ENCODE data around the gene DBNDD1.
A peak's percentile ranks its signal among the peaks of the same experiment; 100 is the strongest.
"Not testable (repeated sequence)": the region's sequence is repeated elsewhere in the genome, so short reads cannot be mapped to it uniquely, and the experiment has no call there.

The DBNDD1 gene, protein sequence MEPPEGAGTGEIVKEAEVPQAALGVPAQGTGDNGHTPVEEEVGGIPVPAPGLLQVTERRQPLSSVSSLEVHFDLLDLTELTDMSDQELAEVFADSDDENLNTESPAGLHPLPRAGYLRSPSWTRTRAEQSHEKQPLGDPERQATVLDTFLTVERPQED
- 1.2 to 2.2 reads per million in 2 donors for total RNA-seq

DNA sequence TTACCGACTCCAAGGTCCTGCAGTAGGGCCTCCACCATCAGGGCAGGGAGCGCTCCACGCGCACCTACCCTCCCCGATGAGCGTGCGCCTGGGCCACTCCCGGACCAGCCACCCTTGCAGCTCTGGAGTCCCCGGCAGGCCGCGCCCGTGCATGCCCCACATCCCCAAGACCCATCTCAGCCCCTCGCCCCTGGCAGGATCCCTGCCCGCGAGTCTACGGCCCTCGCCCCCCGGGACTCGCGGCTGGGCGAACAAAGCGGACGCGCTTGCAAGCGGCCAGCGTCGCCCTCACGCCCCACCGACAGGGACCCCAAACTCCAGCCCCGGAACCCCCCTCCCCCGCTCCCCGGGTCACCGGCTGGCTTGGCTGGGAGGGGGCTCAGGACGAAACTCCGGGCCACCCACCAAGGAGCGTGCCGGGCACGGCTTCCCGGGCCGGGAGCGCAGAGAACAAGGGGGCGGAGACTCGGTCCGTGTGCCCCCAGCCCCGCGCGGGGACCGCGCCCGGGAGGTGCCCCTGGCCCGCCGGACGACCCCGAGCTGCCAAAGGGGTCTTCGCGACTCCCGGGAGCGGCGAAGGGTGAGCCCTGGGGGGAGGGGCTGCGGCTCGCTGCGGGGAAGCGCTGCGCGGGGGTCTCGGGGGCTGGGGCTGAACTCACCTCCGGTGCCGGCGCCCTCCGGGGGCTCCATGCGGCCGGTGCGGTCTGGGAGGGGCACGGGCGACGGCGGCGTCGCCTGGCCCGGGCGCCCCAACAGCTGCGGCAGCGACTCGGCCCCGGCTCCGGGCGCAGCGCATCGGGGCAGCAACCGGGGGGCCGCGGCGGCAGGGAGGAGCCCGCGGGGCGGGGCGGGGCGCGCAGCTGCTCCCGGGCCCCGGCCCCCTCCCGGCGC is at the start of gene DBNDD1:
DBNDD1 (minus strand) TSS at position 805 of the 891 bp plus-strand sequence; CDS start at position 690, 115 bp downstream.
- no peak for DNase-seq

DNA sequence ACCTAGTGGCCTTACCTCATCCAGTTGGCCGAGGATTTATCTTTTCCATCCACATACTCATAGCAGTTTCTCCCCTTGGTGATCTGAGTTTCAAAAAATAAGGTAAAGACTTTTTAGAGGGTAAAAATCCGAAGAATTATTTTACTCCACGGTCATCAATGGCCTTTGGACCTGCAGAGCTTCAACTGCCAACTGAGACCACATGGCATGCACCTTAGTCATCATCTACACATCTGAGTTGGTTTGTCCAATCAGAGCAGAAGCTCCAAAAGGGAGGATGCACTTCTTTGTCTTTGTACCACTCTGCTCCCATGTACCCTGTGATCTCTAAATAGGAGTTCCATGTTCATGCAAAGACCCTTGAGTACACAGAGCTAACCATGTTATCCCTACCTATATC is 42.2 kb upstream of the DBNDD1 start:
- DNase-seq, result no peak

DNA sequence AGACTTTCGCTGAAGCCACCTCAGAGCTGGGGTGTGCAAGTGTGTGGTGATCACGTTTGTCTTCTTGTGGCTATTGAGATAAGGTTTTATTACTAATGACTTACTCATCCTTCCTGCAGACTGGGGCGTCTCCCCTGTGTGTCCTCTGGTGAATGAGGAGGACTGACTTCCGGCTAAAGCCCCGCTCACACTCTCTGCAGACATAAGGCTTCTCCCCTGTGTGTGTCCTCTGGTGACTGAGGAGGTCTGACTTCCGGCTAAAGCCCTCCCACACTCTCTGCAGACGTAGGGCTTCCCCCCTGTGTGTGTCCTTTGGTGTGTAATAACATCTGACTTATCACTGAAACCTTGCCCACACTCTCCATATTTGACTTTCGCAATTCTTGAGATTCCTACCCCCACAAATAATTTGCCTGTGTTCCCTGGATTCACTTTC is 38.5 kb upstream of the DBNDD1 start:
- DNase-seq, result peak in 2 of 5 experiments; percentile 29 to 32

DNA sequence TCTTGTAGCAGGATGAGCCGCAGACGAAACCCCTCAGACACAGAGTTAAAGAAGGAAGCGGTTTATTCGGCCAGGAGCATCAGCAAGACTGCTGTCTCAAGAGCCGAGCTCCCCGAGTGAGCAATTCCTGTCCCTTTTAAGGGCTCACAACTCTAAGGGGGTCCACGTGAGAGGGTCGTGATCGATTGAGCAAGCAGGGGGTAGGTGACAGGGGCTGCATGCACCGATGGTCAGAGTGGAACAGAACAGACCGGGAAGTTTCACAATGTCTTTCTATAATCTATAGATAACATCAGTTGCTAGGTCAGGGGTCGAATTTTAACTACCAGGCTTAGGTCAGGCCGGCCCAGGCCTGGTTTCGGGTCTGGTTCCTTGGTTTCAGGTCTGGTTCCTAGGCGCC is 37.3 kb upstream of the DBNDD1 start:
- DNase-seq, result not testable (repeated sequence)

DNA sequence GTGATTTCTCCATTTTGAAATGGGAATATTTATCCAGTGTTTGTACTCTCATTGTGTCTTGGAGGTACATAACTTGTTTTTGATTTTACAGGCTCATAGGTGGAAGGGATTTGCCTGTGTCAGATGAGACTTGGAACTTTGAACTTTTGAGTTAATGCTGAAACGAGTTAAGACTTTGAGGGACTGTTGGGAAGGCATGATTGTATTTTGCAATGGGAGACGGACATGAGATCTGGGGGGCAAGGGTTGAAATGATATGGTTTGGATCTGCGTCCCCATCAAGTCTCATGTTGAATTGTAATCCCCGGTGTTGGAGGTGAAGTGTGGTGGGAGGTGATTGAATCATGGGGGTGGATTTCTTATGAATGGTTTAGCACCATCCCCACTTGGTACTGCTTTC is 36.1 kb upstream of the DBNDD1 start:
- no peak for DNase-seq

DNA sequence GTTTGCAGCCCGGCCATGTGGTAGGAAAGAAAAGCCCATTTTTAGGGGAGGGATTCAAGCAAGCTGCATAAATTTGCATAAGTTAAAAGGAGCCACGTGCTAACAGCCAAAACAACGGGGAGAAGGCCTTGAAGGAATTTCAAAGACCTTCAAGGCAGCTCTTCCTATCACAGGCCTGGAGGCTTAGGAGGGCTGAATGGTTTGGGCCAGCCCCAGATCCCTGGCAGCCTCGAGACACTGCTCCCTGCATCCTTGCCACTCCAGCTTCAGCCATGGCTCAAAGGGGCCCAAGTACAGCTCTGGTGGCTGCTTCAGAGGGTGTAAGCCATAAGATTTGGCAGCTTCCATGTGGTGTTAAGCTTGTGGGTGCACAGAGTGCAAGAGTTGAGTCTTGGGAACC is 35.3 kb upstream of the DBNDD1 start:
- no peak for DNase-seq

DNA sequence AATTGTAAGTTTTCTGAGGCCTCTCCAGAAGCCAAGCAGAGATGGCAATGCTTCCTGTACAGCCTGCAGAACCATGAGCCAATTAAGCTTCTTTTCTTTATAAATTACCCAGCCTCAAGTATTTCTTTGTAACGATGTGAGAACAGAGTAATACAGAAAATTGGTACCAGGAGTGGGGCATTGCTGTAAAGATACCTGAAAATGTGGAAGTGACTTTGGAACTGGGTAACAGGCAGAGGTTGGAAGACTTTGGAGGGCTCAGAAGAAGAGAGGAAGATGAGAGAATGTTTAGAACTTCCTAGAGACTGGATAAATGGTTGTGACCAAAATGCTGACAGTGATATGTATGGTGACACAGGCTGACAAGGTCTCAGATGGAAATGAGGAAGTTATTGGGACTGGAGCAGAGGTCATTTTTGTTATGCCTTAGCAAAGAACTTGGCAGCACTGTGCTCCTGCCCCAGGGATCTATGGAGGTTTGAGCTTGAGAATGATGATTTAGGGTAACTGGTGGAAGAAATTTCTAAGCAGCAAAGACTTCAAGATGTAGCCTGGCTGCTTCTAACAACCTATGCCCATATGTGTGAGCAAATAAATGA is 34.7 kb upstream of the DBNDD1 start:
- no peak for DNase-seq

DNA sequence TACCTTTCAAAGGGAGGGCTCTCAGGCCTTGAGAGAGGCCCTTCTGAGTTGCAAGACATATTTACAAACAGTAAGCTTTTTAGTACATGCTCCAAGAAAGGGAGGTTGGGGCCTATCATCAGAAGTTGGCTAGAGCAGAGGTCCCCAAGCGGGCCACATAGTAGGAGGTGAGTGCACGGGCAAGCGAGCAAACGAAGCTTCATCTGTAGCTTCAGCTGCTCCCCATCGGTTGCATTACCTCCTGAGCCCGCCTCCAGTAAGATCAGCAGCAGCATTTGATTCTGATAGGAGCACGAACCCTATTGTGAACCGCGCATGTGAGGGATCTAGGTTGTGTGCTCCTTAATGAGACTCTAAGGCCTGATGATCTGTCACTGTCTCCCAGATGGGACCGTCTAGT is 31.7 kb upstream of the DBNDD1 start:
- DNase-seq, result no peak

DNA sequence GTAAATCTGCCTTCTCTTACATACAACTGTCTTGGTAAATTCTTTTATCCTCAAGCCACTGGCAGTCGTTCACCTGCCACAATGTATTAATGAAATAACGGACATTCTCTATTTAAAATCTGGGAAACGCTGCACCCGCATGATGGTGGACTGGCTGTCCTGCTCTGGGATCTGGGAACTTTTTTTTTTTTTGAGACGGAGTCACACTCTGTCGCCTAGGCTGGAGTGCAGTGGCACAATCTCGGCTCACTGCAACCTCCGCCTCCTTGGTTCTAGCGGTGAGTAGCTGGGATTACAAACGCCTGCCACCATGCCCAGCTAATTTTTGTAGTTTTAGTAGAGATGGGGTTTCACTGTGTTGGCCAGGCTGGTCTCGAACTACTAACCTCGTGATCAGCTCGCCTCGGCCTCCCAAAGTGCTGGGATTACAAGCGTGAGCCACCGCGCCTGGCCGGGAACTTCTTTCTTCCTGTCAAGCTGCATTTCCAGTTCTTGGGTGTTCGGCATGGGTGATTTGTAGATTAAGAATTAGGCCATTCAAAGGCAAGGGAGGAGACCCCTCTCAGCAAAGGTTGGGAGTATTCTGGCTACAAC is 29.6 kb upstream of the DBNDD1 start:
- no peak for DNase-seq

DNA sequence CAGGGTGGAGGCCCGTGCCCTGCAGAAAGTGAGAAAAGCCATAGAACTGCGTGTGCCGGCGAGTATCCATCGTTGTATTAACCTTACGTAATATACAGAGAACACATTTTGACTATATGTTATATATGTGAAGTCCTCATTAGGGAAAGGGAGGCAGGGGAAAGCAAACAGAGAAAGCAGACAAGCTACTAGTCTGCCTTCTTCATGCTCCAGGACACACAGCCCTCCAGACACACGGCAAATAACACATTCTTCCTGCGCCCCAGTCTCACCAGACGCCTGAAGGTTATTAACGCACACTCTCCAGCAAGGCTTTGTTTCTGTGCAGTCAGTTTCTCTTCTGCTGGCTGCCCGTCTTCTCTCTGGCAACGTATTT is 29.1 kb upstream of the DBNDD1 start:
- DNase-seq, result no peak

DNA sequence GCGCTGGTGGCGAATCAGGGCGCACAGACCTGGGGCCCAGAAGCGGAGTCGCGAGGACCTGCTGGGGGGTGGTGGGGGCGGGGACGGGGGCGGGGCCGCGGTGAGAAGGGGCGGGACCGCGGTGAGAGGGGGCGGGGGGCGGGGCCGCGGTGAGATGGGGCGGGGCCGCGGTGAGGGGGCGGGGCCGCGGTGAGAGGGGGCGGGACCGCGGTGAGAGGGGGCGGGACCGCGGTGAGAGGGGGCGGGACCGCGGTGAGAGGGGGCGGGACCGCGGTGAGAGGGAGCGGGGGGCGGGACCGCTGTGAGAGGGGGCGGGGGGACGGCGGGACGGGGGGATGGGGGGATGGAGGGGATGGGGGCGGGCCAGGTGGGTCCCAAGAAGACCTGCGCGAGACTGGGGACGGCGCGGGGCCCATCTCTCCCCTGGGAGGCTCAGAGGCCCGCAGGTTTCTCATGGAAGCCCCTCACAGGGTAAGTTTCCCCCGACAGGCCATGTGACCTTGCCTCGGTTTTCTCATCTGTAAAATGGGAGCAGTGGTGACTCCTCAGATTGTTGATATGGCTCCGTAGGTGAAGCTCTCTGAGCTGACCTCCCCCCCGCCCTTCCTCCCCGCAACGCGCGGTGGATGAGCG is 28.6 kb upstream of the DBNDD1 start:
- DNase-seq, result no peak

DNA sequence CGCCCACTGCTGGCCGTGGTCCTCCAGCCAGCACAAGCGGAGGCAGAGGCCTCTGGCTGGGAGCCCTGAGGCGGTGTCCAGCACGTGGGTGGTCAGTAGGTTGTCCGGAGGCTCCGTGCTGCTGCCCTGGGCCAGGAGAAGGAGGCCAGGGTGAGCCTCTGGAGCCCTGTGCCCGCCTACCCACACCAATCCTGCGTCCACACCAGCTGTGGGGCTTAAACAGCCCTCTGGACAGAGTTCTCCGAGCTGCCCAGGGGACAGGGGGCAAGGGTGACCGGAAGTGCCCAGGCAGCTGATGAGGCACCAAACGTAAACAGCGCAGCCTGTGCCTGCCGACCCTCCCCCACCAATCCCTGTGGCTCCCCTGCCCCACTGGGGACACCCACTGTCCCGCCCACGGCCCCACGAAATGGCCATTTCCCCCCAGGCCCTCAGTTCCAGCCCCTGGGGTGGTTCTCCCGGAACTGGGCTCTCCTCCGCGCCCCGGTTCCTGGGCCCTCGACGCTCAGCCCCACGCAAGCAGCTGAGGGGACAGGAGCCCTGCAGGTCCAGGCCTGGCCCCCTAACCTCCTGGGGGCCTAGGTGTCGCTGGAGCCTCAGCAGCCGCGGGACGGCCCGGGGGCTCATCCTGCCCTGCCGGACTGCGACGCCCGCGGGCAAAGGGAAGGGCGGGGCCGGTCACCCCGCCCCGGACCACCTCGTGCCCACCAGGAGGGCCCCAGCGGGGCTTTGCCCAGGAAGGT is 27.9 kb upstream of the DBNDD1 start:
- DNase-seq, result peak in 1 of 5 experiments; percentile 20

DNA sequence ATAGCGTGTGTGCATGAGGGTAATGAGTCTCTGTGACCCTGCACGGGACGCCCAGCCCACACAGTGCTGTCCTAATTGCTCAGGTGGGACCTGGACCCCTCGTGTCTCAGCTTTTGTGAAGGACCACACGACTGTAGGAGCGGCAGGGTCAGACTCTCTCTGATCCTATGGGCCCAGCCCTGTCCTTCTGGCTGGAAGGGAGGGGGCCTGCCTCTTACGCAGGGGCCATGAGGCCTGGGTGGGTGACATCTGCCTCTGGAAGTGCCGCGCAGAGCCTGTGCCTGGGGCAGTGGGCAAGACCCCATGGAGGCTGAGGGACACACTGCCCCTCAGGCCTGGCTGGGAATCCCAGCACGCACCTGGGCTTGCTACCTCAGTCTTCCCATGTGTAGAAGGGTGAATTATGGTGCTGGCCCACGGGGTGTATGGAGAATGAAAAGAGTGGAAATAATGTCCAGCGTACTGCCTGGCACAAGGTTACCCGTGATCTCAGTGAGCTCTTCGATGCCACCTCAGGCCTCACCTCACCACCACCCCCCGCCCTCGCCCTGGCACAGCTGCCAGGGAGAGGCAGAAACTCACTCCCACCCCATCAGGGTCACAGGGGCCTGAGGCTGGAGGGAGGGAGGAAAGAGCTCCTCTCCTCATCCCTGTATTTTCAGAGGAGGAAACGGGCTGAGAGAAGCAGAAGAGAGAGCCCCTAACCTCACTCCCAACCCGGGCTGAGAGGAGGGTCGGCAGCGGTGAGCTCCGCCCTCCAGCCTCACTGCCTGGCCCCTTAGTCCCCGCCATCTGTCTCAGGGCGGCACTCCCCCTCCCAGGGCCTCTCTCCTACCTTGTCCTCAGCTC is 27.1 kb upstream of the DBNDD1 start:
- DNase-seq, result no peak

DNA sequence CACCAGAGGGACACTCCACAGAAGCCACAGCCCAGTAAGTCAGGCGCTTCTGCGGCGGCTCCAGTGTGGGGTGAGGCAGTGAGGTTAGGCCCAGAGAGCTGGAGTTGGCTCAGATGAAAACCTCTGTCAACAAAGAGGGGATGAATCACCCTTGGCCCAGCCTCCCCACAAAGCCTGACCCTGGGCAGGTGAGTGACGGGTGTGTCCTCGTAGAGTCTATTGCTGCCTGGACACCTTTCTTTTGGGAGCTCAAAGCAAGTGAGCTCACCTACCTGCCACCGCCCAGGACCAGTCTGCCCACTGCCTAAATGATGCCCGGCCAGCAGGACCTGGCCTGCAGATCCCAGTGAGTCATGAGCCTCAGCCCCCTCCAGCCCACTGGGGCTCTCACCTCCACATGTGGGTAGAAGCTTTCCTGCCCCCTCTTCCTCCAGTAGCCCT is 24.9 kb upstream of the DBNDD1 start:
- DNase-seq, result no peak

DNA sequence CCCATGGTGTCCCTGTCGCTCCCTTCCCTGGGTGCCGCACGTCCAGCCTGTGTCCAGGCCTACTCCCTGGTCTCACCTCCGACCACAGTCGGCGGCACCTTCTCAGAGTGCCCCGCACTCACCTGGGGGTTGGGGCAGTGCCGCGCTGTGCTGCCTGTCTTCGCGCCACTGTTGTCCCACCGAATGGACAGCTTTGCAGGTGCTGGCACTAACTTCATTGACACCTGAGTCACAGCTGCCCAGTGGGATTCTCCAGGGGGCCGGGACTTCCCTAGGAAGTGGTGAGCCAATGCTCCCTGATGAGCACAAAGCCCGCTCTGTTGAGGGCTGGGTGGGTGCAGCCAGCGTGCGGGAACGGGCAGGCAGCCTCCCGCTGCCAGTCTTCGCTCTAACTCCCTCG is 24.3 kb upstream of the DBNDD1 start:
- no peak for DNase-seq

DNA sequence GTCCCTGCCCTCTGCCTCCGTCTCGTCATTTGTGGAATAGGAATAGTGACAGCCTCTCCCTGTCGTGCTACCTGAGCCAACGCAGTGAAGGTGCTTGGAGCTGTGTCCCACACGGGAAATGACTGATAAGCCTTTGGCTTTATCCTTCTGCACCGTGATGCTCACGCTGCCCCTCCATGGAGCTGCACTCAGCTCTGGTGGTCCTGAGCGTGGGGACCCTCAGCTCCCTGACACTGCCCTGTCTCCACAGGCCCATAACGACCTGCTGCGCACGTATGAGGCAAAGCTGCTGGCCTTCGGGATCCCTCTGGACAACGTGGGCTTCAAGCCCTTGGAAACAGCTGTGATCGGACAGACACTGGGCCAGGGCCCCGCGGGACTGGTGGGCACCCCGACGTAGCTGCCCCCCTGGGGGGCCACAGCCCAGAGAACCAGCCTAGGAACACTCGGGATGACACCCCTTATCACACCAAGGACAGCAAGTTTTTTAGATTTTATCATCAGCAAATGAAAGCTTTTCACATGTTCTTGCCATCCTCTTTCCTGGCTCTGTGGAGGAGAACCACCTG is 23.8 kb upstream of the DBNDD1 start:
- DNase-seq, result no peak

DNA sequence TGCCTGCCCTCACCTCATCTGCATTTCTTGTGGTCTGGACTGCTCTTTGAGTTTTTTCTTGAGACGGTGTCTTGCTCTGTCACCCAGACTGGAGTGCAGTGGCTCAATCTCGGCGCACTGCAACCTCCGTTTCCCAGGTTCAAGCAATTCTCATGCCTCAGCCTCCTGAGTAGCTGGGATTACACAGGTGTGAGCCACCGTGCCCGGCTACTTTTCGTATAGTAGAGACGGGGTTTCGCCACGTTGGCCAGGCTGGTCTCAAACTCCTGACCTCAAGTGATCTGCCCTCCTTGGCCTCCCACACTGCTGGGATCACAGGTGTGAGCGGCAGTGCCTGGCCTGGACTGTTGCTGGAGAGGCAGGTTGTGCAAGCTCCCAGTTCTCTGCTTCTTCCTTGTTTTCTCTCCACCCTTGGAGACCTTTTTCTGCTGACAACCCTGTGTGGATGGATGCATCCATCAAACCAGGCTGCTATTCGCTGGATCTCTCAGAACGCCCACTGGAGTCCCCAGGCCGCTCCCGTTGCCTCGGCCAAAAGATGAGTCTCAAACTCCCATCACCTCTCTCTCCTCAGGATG is 22.7 kb upstream of the DBNDD1 start:
- no peak for DNase-seq

DNA sequence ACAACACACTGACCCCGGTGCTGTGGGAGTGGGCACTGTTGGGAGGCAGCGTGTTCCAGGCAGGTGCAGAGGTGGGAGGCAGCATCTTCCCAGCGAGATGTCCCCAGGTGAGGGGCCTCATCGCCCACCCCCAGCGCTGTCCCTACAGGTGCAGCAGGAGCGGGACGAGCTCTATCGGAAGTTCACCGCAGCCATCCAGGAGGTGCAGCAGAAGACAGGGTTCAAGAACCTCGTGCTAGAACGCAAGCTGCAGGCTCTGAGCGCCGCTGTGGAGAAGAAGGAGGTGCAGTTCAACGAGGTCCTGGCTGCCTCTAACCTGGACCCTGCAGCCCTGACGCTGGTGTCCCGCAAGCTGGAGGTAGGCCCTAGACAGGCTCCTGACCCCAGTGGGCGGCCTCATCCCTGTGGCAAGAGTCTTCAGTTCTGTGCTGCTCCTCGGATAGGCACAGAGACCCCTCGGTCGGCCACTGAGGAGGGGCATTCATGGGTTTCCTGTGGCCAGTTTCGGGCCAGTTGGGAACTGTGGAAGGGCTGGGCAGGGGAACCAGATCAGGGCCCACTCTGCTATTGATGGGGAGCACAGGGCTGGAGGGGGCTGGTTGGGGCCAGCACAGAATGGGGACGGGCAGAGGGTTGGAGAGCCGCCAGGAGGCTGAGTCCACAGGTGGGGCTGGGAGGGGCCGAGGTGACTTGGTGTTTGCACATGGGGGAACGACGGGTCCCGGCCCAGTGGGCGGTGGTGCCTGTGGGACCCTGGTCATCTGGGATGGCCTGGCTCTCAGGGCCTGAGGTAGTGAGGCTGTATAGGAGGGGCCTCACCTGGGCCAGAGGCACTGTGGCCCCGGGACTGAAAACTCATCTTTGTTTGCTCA is 21.1 kb upstream of the DBNDD1 start:
- DNase-seq, result no peak

DNA sequence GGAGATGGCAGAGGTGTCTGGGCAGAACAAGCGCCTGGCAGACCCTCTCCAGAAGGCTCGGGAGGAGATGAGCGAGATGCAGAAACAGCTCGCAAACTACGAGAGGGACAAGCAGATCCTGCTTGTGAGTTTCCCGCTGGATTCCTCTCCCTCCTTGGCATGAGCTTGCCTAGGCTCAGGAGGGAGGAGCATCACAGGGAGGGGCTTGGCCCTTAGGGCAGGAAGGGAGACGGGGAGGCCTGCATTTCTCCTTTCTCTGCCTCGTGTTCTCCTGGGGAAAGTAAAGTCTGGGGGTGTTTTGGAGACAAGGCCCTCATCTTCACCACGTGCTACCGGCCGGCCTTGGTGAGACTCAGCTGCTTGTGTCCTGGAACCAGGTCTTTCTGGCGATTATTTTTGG is 18.0 kb upstream of the DBNDD1 start:
- DNase-seq, result no peak

Measured in T-helper 2 cell (primary cell).